K562 (cell line): ENCODE measurements around the gene SEPTIN1. TPM values are rescaled to one million over a fixed set of nuclear protein-coding genes. Genes with fewer than 3 reads are reported as not detected.

ENCODE experiments used
- CC2D1A ChIP-seq: fragments of 450-650 bp; IDR thresholded peaks from 2 replicates; pipeline ENCODE4 v1.6.1; 2017; ENCODE audit warnings: mild to moderate bottlenecking
- COPS2 ChIP-seq: fragments of 450-650 bp; conservative IDR thresholded peaks from 2 replicates; pipeline ENCODE4 v1.6.1; 2016; ENCODE audit warnings: mild to moderate bottlenecking, moderate library complexity
- DDX20 ChIP-seq: fragments of 450-650 bp; IDR thresholded peaks from 2 replicates; pipeline ENCODE4 v1.6.1; 2016; ENCODE audit warnings: missing genetic modification characterization, low read depth, mild to moderate bottlenecking, missing compliant biosample characterization, moderate library complexity
- ELF4 ChIP-seq: fragments of 450-650 bp; formaldehyde crosslinking; IDR thresholded peaks from 2 replicates; pipeline ENCODE4 v1.4.0; 2022; ENCODE audit warnings: missing genetic modification characterization
- HSF4 ChIP-seq: fragments of 250-450 bp; sonication (Bioruptor Pico); IDR thresholded peaks from 2 replicates; pipeline ENCODE4 v2.1.2; 2022; ENCODE audit warnings: mild to moderate bottlenecking, moderate library complexity, borderline replicate concordance
- KDM1A ChIP-seq, 2 experiments: fragments of 450-650 bp; IDR thresholded peaks; 2 replicates each; pipeline ENCODE4 v1.6.1; 2016; ENCODE audit warnings: mild to moderate bottlenecking in 2 of 2
- MCM7 ChIP-seq, 2 experiments: fragments of 450-650 bp; IDR thresholded peaks; 2 replicates each; pipeline ENCODE4 v1.6.1; 2016 to 2018
- MEF2D ChIP-seq: conservative IDR thresholded peaks from 2 replicates; pipeline ENCODE4 v1.6.1; 2016; ENCODE audit warnings: low read depth, missing genetic modification characterization, missing compliant biosample characterization
- MGA ChIP-seq: fragments of 450-650 bp; IDR thresholded peaks from 2 replicates; pipeline ENCODE4 v1.6.1; 2016; ENCODE audit warnings: mild to moderate bottlenecking, moderate library complexity
- MYBL2 ChIP-seq, 2 experiments: fragments of 450-650 bp in 1 of 2; sonication (generic) in 1 of 2; formaldehyde crosslinking in 1 of 2; IDR thresholded peaks; 2 replicates each; pipeline versions ENCODE4 v1.6.1 to v1.8.1; 2017 to 2022; ENCODE audit warnings: borderline replicate concordance in 1 of 2, inconsistent platforms in 1 of 2, low read depth in 1 of 2, mild to moderate bottlenecking in 1 of 2, missing genetic modification reagents in 1 of 2, moderate library complexity in 1 of 2
- SPI1 ChIP-seq: IDR thresholded peaks from 2 replicates; pipeline ENCODE4 v1.6.1; 2011; ENCODE audit warnings: low read depth, low read length, control low read depth, borderline replicate concordance
- TCF7 ChIP-seq: sonication (generic); IDR thresholded peaks from 2 replicates; pipeline ENCODE4 v1.6.1; 2016; ENCODE audit warnings: antibody characterized with exemption, borderline replicate concordance
- THRAP3 ChIP-seq: fragments of 450-650 bp; IDR thresholded peaks from 2 replicates; pipeline ENCODE4 v1.6.1; 2016; ENCODE audit warnings: mild to moderate bottlenecking, inconsistent platforms, borderline replicate concordance
- TSC22D4 ChIP-seq: fragments of 450-650 bp; IDR thresholded peaks from 2 replicates; pipeline ENCODE4 v1.6.1; 2016; ENCODE audit warnings: missing genetic modification characterization, missing biosample characterization, control low read depth
- VEZF1 ChIP-seq: fragments of 200-800 bp; sonication (Bioruptor generic); IDR thresholded peaks from 2 replicates; pipeline ENCODE4 v1.6.1; 2017; ENCODE audit warnings: missing genetic modification characterization, missing compliant biosample characterization
- ZNF134 ChIP-seq: fragments of 250-450 bp; sonication (Bioruptor Pico); conservative IDR thresholded peaks from 2 replicates; pipeline ENCODE4 v1.4.0; 2020
- ZNF717 ChIP-seq: fragments of 250-450 bp; sonication (Bioruptor Pico); IDR thresholded peaks from 2 replicates; pipeline ENCODE4 v1.5.0; 2021
- polyA plus RNA-seq, 8 experiments: library from polyadenylated mRNA; depleted of rRNA in 4 of 8; stranded (reverse) in 5 of 8; unstranded in 3 of 8; fragments of >200 nt; fragmentation: Nextera tagmentation in 2 of 8; fragmentation: Illumina TruSeq in 1 of 8; extraction: Ambion mirVana in 2 of 8; extraction: Trizol in 1 of 8; gene quantifications; 2 replicates each; pipeline versions ENCODE4 v1.2.1 to v1.2.3, GENCODE V29; 2011 to 2014; ENCODE audit warnings: inconsistent platforms in 1 of 8, missing spikeins in 1 of 8
- total RNA-seq, 7 experiments: library from RNA; depleted of rRNA in 6 of 7; stranded (reverse); fragments of >200 nt in 6 of 7; fragmentation: Illumina TruSeq in 2 of 7; extraction: Trizol in 2 of 7; gene quantifications; 2 replicates each; pipeline versions ENCODE4 v1.2.1 to v1.2.3, GENCODE V29; 2011 to 2021; ENCODE audit warnings: low replicate concordance in 1 of 7

Gene SEPTIN1
- total and polyA plus RNA-seq, 9 of the 15 experiments (the other 6 are each of a cell fraction or from before 2014, with no cell fraction given): 0.23 to 5.6 (median 1.7) TPM; not detected in 1

DNA sequence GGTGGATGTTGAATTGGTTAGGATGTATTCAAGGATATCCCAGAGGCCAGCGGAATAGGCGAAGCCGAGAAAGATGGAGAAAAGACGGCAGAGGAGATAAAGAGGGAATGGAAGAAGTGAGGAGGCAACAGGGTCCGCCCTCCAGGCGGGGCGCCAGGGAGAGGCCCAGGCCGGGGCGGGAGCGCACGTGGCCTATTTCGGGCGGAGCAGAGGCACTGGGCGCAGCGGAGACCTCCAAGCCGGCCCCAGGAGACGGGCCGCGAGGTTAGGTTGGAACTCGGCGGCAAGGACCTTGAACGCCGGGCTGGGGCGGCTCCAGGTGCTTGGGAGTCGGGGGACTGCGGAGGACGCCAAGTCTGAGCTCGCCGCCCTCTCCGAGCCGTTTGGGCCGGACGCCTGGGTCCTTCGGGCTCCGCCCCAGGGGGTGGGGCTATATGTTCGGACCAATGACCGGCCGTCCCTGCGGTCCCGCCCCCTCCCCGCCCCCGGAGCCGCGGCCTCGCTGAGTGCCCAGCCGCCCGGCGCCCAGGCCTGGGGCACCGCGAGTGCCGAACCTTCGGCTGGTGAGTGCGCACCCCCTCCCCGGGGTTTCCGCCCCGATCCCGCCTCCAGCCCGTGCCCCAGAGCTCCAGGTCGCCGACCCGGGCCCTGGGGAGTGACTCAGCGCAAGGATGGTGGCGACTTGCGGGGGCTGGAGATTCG, 24.9 kb upstream of the SEPTIN1 start, which contains the start of gene ZNF771 (continued):
- peak; percentile 93 for TF ChIP-seq MGA
- no peak for TF ChIP-seq SPI1
- no peak for TF ChIP-seq TCF7
- no peak for TF ChIP-seq THRAP3
- TF ChIP-seq COPS2: no peak
- TF ChIP-seq ZNF717 (CRISPR knock-in tag): no peak
- TF ChIP-seq MCM7 (IDR thresholded peaks at IDR 0.05): no peak
- no peak for TF ChIP-seq MYBL2 (IDR thresholded peaks at IDR 0.05; ENCODE audit: low read depth)
- TF ChIP-seq MYBL2 (CRISPR knock-in tag; IDR thresholded peaks at IDR 0.05; ENCODE audit: borderline replicate concordance): no peak
- TF ChIP-seq KDM1A (IDR thresholded peaks at IDR 0.05): no peak
- TF ChIP-seq CC2D1A: no peak
- TF ChIP-seq ZNF134: no peak
- no peak for TF ChIP-seq TSC22D4 (tag)
- no peak for TF ChIP-seq VEZF1 (CRISPR knock-in tag)
- no peak for TF ChIP-seq HSF4
- TF ChIP-seq DDX20 (tag): no peak
- no peak for TF ChIP-seq MEF2D
- TF ChIP-seq ELF4 (CRISPR knock-in tag): no peak
